Panc1 (cell line): ENCODE data around the gene KMT2C.

ENCODE experiments used
- CTCF ChIP-seq: fragments of 450-650 bp; IDR thresholded peaks from 2 replicates; pipeline ENCODE4 v1.5.1; 2017; ENCODE audit warnings: mild to moderate bottlenecking
- REST ChIP-seq, 2 experiments: IDR thresholded peaks; 2 replicates each; pipeline ENCODE4 v1.6.1; 2011 to 2012; ENCODE audit warnings: low read depth in 2 of 2, control low read depth in 1 of 2, low read length in 1 of 2, mild to moderate bottlenecking in 1 of 2, moderate library complexity in 1 of 2; ENCODE audit not compliant: insufficient read depth in 1 of 2
- SIN3A ChIP-seq: IDR thresholded peaks from 2 replicates; pipeline ENCODE4 v1.6.1; 2012; ENCODE audit warnings: low read depth, mild to moderate bottlenecking, low read length, moderate library complexity, borderline replicate concordance; ENCODE audit not compliant: insufficient read depth

- TF ChIP-seq CTCF, result no peak
- TF ChIP-seq REST (IDR thresholded peaks at IDR 0.05; ENCODE audit: insufficient read depth in 1 of 2, low read depth in 2 of 2, low read length in 1 of 2), result no peak
- TF ChIP-seq SIN3A, result no peak
Observed at GRCh38 chr7:152133804-152134203, 302.0 kb downstream of the KMT2C start.
